Epithelial cell of esophagus (primary cell): ENCODE measurements around the gene SH3GL2.

Source experiments
- DNase-seq: peaks from one replicate; pipeline ENCODE4 v3.0.0; 2010; ENCODE audit warnings: low read depth
- H3K4me3 ChIP-seq: 2 replicates; pipeline ENCODE4 v1.5.1; 2011; ENCODE audit warnings: mild to moderate bottlenecking, low read length, control low read depth
- TF ChIP-seq, protein P1 (sequence below): IDR thresholded peaks from 2 replicates; pipeline ENCODE4 v1.5.1; 2011; ENCODE audit warnings: low read depth, mild to moderate bottlenecking, low read length, control low read depth, inconsistent platforms; ENCODE audit not compliant: insufficient read depth; ENCODE audit errors: missing control alignments

Gene SH3GL2

DNA sequence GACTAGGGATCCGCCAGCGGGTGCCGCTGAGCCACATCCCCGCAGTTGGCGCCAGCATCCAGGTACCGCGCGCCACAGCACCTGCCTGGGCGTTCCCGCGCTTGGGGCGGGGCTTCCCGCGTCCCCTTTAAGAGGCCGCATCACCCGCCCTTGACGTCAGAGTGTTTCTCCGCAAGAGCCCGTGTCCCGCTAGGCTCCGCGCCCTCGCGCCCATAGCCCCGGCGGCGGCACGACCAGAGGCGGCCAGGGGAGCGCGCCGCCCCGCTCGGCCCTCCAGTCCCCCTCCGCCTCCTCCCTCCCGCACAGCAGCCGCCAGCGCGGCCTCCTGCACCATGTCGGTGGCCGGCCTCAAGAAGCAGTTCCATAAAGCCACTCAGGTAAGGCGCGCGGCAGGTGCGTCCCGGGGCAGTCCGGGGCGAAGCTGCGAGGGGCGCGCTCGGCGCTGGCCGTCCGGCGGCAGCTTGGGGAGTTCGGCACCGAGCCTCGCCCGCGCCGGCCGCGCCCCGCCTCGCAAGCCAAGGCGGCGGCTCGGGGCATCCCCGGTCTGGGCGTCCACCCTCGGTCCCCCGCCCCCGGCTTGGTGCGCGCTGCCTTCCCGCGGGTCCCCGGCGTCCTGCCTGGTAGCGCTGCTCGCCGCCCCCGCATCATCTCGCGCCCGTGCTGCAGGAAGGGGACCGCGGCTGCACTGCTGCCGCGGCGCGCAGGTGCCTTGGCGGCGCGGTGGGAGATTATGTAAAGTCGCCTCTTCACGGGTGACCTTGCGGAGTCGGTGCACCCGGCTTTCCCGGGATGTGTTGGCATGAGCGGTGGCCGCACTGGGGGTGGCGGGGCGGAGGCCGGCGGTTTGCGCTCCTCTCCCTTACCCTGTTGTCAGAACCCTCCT lies at the start of gene SH3GL2:
Gene SH3GL2, plus strand, starts transcription at position 156 of the 883 bp plus-strand sequence.
- TF ChIP-seq, protein P1, sequence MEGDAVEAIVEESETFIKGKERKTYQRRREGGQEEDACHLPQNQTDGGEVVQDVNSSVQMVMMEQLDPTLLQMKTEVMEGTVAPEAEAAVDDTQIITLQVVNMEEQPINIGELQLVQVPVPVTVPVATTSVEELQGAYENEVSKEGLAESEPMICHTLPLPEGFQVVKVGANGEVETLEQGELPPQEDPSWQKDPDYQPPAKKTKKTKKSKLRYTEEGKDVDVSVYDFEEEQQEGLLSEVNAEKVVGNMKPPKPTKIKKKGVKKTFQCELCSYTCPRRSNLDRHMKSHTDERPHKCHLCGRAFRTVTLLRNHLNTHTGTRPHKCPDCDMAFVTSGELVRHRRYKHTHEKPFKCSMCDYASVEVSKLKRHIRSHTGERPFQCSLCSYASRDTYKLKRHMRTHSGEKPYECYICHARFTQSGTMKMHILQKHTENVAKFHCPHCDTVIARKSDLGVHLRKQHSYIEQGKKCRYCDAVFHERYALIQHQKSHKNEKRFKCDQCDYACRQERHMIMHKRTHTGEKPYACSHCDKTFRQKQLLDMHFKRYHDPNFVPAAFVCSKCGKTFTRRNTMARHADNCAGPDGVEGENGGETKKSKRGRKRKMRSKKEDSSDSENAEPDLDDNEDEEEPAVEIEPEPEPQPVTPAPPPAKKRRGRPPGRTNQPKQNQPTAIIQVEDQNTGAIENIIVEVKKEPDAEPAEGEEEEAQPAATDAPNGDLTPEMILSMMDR, result no peak
- peak within 1 kb of the TSS; percentile 5 for H3K4me3 ChIP-seq
- DNase-seq, result peak; percentile 40

DNA sequence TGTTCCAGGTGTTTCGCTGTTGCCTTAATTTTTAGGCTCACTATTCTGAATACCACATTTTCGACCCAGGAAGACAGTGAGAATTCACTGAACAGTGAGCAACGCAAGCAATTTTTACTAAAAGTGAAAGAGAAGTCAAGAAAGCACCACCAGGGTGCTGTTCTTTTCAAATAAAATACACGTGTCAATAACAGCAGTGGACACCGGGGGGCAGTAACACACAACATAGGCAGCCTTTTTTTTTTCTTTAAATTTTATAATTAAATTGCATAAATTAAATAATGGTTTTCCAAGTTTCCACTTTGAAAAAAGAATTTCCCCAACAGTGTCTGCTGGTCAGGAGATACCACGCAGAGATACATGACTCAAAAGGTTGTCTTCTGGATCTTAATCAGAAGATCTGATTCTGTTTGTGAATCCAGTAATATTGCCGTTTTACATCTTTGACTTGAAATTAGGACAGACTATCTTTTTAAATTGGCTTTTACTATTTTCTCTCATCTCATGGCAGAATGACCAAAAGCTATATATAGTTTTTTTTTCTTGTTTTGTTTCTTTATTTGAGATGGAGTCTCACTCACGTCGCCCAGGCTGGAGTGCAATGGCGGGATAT lies 47.1 kb upstream of the SH3GL2 start:
- H3K4me3 ChIP-seq, result no peak overlapping the region
- TF ChIP-seq, protein P1, result peak; percentile 70
- DNase-seq, result peak; percentile 52

DNA sequence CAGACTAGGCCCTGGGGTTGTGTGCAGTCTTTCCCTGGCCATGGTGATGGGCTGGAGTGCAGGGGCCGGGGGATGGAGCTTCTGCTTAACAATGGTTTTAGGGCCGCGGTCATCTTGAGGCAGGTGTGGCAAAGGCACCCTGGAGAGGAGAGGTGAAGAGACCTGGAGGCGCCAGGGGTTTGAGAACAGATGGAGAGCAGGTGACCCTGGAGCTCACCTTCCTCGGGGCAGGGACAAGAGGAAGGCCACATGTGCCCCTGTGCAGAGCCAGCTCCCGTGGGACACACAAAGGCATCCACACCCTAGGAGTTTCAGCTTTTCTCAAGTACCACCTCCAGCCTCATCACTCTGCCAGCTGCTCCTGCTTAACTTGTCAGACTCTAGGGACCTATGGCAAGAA lies 46.4 kb upstream of the SH3GL2 start:
- DNase-seq, result no peak
- TF ChIP-seq, protein P1, result no peak
- H3K4me3 ChIP-seq, result no peak overlapping the region

DNA sequence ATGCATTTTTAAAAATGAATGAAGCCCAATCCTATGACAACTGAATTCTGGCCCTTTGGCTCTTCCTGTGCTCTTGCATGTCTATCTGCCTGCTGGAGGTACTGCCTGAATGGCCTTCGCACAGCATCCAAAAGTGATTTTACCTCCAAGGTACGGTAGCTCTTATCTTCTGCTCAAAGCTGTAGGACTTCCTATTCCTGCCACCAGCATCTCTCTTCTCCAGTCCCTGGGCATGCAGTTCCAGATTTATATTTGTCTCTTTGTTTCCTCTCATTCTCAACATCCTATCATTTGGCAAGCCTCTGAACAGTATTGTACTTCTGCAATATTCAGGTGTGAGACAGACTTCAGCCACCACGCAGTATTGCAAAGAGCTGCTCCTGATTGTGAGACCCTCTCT lies 43.7 kb upstream of the SH3GL2 start:
- DNase-seq, result no peak
- TF ChIP-seq, protein P1, result no peak
- no peak overlapping the region for H3K4me3 ChIP-seq

DNA sequence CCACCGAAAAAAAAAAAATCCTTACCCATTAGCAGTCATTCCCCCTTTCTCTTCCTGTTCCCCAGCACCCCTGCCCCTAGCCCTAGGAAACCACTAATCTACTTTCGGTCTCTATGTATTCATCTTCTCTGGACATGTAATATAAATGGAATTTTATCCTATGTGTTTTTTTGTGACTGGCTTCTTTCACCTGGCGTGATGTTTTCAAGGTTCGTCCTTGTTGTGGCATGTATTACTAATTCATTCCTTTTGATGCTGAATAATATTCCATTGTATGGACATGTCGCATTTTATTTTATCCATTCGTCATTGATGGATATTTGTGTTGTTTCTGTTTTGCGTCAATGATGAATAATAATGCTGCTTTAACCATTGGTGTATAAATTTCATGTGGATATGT lies 42.8 kb upstream of the SH3GL2 start:
- no peak overlapping the region for H3K4me3 ChIP-seq
- peak; percentile 70 for DNase-seq
- TF ChIP-seq, protein P1, result no peak

DNA sequence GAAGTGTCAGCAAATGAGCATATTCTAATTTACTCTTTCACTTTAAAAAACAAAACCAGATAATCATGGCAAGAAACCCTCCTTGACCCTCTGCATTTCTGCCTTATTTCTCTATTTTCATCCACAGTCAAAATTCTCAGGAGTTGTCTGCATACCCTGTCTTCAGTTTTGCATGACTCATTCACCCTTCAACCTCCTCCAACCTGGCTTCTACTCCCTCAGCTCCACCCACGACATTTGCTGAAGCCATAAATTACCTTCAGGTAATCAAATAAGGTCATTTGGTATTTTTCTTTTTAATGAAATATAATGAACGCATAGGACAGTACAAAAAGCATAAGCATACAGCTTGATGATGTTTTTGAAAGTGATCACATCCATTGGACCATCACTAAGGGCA lies 27.8 kb upstream of the SH3GL2 start:
- TF ChIP-seq, protein P1, result no peak
- no peak for DNase-seq

More for the DNA sequence above, 27.8 kb upstream of the SH3GL2 start:
- H3K4me3 ChIP-seq, result no peak overlapping the region
